ENCODE results near the gene MACROD1. TPM values are rescaled to one million over a fixed set of nuclear protein-coding genes. Genes with fewer than 3 reads are reported as not detected.
A peak's percentile ranks its signal among the peaks of the same experiment; 100 is the strongest.

The MACROD1 gene
- total RNA-seq, 1 donor from 2014 or later = 26.5 TPM

DNA sequence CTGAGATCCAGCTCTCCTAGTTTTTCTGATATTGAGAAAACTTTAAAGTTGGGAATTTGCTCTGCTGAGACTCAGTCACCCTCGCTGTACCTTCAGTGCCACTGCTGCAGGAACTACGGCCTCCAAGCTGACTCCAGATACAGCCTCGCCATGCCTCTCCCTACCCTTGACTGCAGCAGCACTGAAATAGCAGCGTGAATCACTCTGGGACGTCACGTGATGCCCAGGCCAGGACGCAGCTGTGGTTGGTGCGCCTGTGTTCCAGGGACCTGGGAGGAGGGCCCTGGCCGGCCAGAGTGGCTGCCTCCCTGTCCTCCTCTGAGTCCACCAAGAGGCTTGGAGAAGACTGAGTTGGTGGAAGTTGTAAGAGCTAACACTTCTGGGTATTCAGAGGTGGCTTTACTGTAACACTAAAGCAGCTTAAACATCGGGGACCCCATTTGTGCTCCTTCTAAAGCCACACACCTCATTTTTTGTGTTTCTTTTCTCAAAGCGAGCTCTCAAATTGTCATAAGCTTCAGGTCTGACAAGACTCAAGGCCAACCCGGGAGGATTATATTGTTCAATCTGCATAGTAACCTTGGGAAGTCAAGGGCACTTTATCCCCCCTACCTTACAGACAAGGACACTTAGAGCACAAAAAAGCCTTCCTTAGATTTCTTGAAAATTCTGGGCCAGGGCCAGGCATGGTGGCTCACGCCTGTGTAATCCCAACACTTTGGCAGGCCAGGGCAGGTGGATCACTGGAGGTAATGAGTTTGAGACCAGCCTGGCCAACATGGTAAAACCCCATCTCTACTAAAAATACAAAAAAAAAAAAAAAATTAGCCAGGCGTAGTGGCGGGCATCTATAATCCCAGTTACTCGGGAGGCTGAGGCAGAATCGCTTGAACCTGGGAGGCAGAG, 15.8 kb upstream of the MACROD1 start:
- Histone ChIP-seq H3K9me3 (no peaks in the 10 kb centered on the region), H3K27me3 (no peaks in the 10 kb centered on the region), H3K4me1 (peaks cover 5 to 37% of the 10 kb centered on the region in 2 donors), H3K4me3 (peak overlapping the region; percentile 13 to 36), H3K36me3 (peaks cover 0 to 4% of the 10 kb centered on the region in 2 donors), H3K27ac (peak overlapping the region; percentile 77 to 87)
- intact Hi-C loops (cut with DNase I) = loop anchor here (1.0 kb wide), 1 partner anchor 17 kb away; no protein-coding TSS in a partner anchor
- TF ChIP-seq, protein P1, sequence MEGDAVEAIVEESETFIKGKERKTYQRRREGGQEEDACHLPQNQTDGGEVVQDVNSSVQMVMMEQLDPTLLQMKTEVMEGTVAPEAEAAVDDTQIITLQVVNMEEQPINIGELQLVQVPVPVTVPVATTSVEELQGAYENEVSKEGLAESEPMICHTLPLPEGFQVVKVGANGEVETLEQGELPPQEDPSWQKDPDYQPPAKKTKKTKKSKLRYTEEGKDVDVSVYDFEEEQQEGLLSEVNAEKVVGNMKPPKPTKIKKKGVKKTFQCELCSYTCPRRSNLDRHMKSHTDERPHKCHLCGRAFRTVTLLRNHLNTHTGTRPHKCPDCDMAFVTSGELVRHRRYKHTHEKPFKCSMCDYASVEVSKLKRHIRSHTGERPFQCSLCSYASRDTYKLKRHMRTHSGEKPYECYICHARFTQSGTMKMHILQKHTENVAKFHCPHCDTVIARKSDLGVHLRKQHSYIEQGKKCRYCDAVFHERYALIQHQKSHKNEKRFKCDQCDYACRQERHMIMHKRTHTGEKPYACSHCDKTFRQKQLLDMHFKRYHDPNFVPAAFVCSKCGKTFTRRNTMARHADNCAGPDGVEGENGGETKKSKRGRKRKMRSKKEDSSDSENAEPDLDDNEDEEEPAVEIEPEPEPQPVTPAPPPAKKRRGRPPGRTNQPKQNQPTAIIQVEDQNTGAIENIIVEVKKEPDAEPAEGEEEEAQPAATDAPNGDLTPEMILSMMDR (IDR thresholded peaks at IDR 0.05) = no peak
- peak; percentile 93 to 97 for DNase-seq (ENCODE audit: low spot score in 2 of 2)

DNA sequence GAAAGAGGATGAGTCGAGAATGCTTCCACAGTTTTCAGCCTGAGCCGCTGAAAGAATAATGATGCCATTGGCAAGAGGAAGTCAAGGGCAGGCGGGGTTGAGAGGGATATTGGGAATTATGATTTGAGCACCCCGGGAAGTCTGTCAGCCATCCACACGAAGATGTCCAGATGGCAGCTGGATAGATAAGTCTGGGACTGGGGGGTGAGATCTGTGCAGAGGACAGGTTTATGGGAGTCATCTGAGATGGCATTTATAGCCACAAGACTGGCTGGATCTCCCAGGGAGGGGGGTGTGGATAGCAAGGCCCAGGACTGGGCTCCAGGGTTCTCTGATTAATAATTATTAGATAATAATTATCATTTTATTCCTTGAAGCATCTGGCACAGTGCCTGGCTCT, 15.0 kb upstream of the MACROD1 start:
- no peak for DNase-seq (ENCODE audit: low spot score in 2 of 2)
- H3K4me1 ChIP-seq = peaks cover 5 to 37% of the 10 kb centered on the region in 2 donors
- peak overlapping the region; percentile 13 to 36 for H3K4me3 ChIP-seq
- H3K36me3 ChIP-seq = peaks cover 0 to 4% of the 10 kb centered on the region in 2 donors
- peak overlapping the region; percentile 77 to 87 for H3K27ac ChIP-seq
- TF ChIP-seq, protein P1 (IDR thresholded peaks at IDR 0.05) = no peak
- no peaks in the 10 kb centered on the region for H3K27me3 ChIP-seq
- H3K9me3 ChIP-seq = no peaks in the 10 kb centered on the region
- intact Hi-C loops (cut with DNase I) = loop anchor here (1.0 kb wide), 1 partner anchor 17 kb away; no protein-coding TSS in a partner anchor

DNA sequence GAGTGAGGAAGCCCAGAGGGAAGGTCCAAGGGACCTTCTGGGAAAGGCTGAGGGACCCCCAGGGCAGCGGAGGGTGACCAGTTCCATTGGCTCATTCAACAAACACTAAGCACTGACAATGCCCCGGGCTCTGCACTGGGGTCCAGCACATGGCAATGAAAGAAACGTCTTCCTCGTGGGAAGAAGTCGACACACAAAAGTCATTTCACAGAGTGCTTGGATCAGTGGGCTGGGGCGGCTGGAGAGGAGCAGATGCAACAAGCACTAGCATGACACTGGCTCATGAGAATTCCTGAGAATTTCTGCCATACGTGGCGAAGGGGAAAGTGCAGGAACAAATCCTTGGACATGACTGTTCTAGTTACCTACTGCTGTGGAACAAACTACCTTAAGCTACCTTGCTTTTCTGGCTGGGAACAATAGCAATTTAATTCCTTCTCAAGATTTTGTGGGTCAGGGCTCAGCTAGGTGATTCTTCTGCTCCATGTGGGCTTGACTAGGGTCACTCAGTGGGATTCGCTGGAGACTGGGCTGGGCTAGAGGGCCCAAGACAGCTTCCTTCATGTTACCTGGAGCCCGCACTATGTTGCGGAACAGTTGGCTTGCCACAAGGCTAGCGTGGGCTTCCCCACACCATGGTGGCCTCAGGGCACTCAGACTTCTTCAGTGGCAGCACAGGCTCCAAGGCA, 13.2 kb upstream of the MACROD1 start:
- no peak overlapping the region for H3K4me3 ChIP-seq
- DNase-seq (ENCODE audit: low spot score in 2 of 2) = no peak
- H3K36me3 ChIP-seq = peaks cover 0 to 4% of the 10 kb centered on the region in 2 donors
- intact Hi-C loops (cut with DNase I) = no loop called here
- no peaks in the 10 kb centered on the region for H3K27me3 ChIP-seq
- no peak overlapping the region for H3K27ac ChIP-seq
- H3K9me3 ChIP-seq = no peaks in the 10 kb centered on the region
- TF ChIP-seq, protein P1 (IDR thresholded peaks at IDR 0.05) = no peak
- H3K4me1 ChIP-seq = peaks cover 5 to 30% of the 10 kb centered on the region in 2 donors

DNA sequence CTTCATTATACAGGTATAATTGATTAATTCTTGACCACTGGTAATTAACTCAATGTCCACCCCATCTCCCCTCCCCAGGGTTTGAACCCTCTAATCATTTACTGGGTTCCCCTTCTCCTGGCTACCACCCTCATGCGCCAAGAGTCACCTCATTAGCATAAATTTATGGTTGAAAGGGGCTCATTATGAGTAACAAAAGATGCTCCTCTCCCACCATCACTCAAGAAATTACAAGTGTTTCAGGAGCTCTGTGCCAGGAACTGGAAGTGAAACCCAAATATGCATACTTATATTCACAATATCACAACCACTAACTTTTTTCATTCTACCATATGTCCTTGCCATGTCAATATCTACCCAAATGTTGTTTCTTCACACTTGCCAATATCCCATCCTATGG, 12.3 kb upstream of the MACROD1 start:
- peaks cover 5 to 27% of the 10 kb centered on the region in 2 donors for H3K4me1 ChIP-seq
- H3K9me3 ChIP-seq = no peaks in the 10 kb centered on the region
- no peaks in the 10 kb centered on the region for H3K27me3 ChIP-seq
- no peak overlapping the region for H3K4me3 ChIP-seq
- no peak for DNase-seq (ENCODE audit: low spot score in 2 of 2)
- TF ChIP-seq, protein P1 (IDR thresholded peaks at IDR 0.05) = no peak
- no peak overlapping the region for H3K27ac ChIP-seq
- H3K36me3 ChIP-seq = peaks cover 0 to 4% of the 10 kb centered on the region in 2 donors
- intact Hi-C loops (cut with DNase I) = no loop called here

DNA sequence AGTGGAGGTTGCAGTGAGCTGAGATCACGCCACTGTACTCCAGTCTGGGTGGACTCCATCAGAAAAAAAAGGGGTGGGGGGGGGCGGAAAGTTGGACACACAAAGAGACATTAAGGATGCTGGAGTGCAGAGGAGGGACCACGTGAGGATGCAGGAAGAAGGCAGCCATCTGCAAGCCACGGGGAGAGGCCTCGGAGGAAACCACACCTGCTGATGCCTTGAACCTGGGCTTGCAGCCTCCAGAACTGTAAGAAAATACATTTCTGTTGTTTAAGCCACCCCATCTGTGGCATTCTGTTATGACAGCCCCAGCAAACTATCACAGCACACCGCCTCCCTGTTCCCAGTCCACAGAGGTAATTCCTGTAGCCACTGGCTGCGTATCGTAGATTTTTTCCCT, 10.8 kb upstream of the MACROD1 start:
- Histone ChIP-seq H3K27ac (no peak overlapping the region), H3K4me1 (peaks cover 0 to 14% of the 10 kb centered on the region in 2 donors), H3K4me3 (no peak overlapping the region), H3K27me3 (no peaks in the 10 kb centered on the region), H3K9me3 (no peaks in the 10 kb centered on the region), H3K36me3 (peaks cover 0 to 4% of the 10 kb centered on the region in 2 donors)
- intact Hi-C loops (cut with DNase I) = no loop called here
- no peak for DNase-seq (ENCODE audit: low spot score in 2 of 2)
- TF ChIP-seq, protein P1 (IDR thresholded peaks at IDR 0.05) = no peak

All from ascending aorta (tissue), 2 donors.